Lower lobe of right lung (tissue), 2 donors: ENCODE measurements around the gene EZH2. TPM values are rescaled to one million over a fixed set of nuclear protein-coding genes. Genes with fewer than 3 reads are reported as not detected.

ENCODE experiments used
- ATAC-seq, 2 donors: fragments of 200-7000 bp; cut with Tn5 transposase; one replicate each; pipeline ENCODE4 v1.9.1; 2020 to 2022; ENCODE audit warnings: mild to moderate bottlenecking in 2 of 2, moderate library complexity in 2 of 2
- DNase-seq: peaks from one replicate; pipeline ENCODE4 v3.0.0-alpha.2; 2020
- H3K27ac ChIP-seq: fragments of 200-600 bp; one replicate; pipeline ENCODE4 v1.8.0; 2022
- H3K27me3 ChIP-seq: fragments of 200-600 bp; one replicate; pipeline ENCODE4 v1.8.0; 2022; ENCODE audit warnings: low read depth
- H3K36me3 ChIP-seq: fragments of 200-600 bp; one replicate; pipeline ENCODE4 v1.8.0; 2022; ENCODE audit warnings: mild to moderate bottlenecking
- H3K4me1 ChIP-seq: fragments of 200-600 bp; one replicate; pipeline ENCODE4 v1.8.0; 2022
- H3K4me3 ChIP-seq: fragments of 200-600 bp; one replicate; pipeline ENCODE4 v1.8.0; 2022; ENCODE audit warnings: mild to moderate bottlenecking
- H3K9me3 ChIP-seq: fragments of 200-600 bp; one replicate; pipeline ENCODE4 v1.8.0; 2022
- CTCF ChIP-seq: fragments of 200-600 bp; IDR thresholded peaks from one replicate; pipeline ENCODE4 v1.8.0; 2022; ENCODE audit warnings: antibody characterized with exemption, mild to moderate bottlenecking
- intact Hi-C: fragments of 100-400 bp; cut with DNase I; formaldehyde crosslinking; loops from one replicate; pipeline ENCODE4 v1.11.0; 2022
- total RNA-seq: library from RNA; stranded (reverse); fragmentation: NEBNext Ultra II Directional; extraction: Animal tissue kit (Norgen Biotek cat#: 25700); gene quantifications from one replicate; pipeline ENCODE4 v1.2.1, GENCODE V29; 2021
- donor health status: DM: no; HTN: yes; CAD: no; lungs with severe emphysema.

EZH2 gene
- total RNA-seq, 1 donor from 2014 or later, result 3.5 TPM

DNA sequence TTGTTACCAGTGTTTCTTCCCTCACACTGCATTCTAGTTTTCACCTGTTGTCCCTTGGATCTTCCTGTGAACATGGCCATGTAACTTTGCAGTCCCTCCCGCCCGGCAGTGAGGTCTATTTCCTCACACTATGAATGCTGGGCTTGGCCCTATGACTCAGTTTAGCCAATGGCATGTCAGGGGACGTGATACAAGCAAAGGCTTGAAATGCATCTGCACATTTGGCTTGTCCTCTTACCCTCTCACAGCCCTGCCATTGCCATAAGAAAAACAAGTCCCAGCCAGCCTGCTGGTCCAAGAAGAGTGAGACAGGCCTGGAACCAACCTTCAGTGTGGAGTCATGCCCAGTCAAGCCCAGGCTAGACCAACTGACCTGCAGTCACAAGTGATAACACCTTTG lies 17.1 kb upstream of the EZH2 start:
- Histone ChIP-seq H3K4me1 (no peaks in the 10 kb centered on the region), H3K36me3 (no peaks in the 10 kb centered on the region), H3K27me3 (peaks cover 6% of the 10 kb centered on the region), H3K4me3 (no peak overlapping the region), H3K9me3 (no peaks in the 10 kb centered on the region), H3K27ac (no peak overlapping the region)
- TF ChIP-seq CTCF, result no peak
- ATAC-seq (no peak), DNase-seq (no peak)
- intact Hi-C loops, result no loop called here

- Histone ChIP-seq H3K4me1 (no peaks in the 10 kb centered on the region), H3K27ac (no peak overlapping the region), H3K9me3 (no peaks in the 10 kb centered on the region), H3K36me3 (no peaks in the 10 kb centered on the region), H3K4me3 (no peak overlapping the region), H3K27me3 (peaks cover 12% of the 10 kb centered on the region)
- ATAC-seq (no peak), DNase-seq (no peak)
- intact Hi-C loops, result no loop called here
- no peak for TF ChIP-seq CTCF
Observed at GRCh38 chr7:148898845-148899484, 14.9 kb upstream of the EZH2 start.

DNA sequence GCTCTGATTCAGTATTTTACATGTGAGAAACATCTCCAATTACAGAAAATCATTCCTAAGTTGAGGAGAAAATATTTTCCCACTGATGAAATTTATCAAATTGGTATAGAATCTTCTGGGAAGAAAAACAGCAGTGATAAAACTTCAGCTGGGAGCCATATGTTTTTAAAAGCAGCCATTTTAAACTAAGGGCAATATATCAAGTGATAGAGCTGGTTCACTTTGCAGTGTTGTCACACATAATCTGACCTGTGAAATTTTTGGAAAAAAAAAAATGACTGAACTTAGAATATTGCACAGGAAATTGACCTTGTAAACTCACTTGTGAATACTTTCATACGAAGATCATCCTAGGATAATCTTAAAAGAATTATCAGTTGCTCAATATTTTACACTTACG lies 10.5 kb upstream of the EZH2 start:
- Histone ChIP-seq H3K27me3 (peaks cover 12% of the 10 kb centered on the region), H3K4me3 (no peak overlapping the region), H3K4me1 (no peaks in the 10 kb centered on the region), H3K36me3 (no peaks in the 10 kb centered on the region), H3K27ac (no peak overlapping the region), H3K9me3 (no peaks in the 10 kb centered on the region)
- DNase-seq, result no peak
- TF ChIP-seq CTCF, result no peak
- ATAC-seq, result no peak
- intact Hi-C loops, result no loop called here

GRCh38 chr7:148893071-148893470 lies 9.0 kb upstream of the EZH2 start:
- no peak for ATAC-seq
- no peak overlapping the region for H3K27ac ChIP-seq
- TF ChIP-seq CTCF, result no peak
- no peak overlapping the region for H3K4me3 ChIP-seq
- H3K36me3 ChIP-seq, result no peaks in the 10 kb centered on the region
- DNase-seq, result no peak
- no peaks in the 10 kb centered on the region for H3K4me1 ChIP-seq
- H3K9me3 ChIP-seq, result no peaks in the 10 kb centered on the region
- H3K27me3 ChIP-seq, result peaks cover 12% of the 10 kb centered on the region
- intact Hi-C loops, result no loop called here

DNA sequence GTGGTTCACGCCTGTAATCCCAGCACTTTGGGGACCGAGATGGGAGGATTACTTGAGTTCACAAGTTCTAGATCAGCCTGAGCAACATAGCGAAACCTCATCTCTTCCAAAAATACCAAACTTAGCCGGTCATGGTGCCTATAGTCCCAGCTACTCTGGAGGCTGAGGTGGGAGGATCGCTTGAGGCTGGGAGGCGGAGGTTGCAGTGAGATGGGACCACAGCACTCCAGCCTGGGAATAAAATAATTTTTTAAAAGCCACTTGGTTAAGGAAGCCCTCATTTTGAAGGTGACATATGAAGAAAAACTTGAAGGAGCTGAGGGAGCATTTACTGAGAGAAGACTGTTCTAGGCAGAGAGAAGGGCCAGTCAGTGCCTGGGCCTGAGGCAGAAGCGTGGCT lies 4.2 kb upstream of the EZH2 start:
- H3K4me3 ChIP-seq, result no peak overlapping the region
- no peaks in the 10 kb centered on the region for H3K27me3 ChIP-seq
- no peaks in the 10 kb centered on the region for H3K9me3 ChIP-seq
- no peaks in the 10 kb centered on the region for H3K4me1 ChIP-seq
- intact Hi-C loops, result no loop called here
- H3K27ac ChIP-seq, result no peak overlapping the region
- TF ChIP-seq CTCF, result no peak
- DNase-seq (no peak), ATAC-seq (no peak)
- H3K36me3 ChIP-seq, result no peaks in the 10 kb centered on the region
